Activated effector memory CD4-positive, alpha-beta T cell treated with anti-CD3 and anti-CD28 coated beads, Interleukin-2, amount 50 U/mL, for 16 hours (primary cell): ENCODE measurements around the gene TRAPPC11.
"Not testable (repeated sequence)": the region's sequence is repeated elsewhere in the genome, so short reads cannot be mapped to it uniquely, and the experiment has no call there.

Experiments
- DNase-seq: peaks from one replicate; pipeline ENCODE4 v3.0.0-alpha.2; 2020

The TRAPPC11 gene

DNA sequence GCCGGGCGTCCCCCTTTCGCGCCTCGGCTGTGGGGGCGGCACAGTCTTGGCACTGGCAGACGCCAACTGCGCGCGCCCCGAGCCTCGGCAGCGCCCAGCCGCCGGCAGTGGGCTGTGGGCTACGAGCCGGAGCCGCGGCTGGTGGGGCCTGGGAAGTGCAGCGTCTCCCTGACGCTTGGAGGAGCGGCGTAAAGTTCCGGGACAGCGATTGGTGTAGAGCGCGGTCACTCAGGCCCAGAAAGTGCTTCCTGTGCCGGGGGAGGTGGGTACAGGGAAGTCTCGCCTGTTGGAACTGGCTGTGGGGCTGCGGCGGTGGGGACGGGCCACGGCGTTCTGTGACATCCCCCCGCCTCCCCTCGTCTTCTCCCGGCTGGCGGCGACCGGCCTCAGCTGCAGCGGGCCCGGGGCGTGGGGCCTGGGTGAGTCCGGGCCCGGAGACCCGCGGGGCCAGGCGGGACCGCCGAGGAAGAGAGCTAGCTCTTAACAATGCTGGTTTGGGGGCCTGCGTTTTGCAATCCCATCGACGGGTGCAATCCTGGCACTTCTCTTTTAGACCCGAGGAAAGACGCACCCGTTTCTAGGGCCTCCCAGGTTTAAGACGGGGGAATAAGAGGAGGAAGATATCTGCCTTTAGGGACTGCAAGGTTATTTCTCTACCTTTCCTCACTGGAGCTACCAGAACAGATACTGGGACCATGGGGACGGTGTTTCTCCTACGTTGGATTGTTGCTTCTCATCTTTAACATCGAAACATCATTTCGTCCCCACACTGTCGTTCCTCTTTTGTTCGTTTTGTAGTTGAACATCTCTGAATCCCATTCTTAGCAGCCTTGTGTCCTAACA is at the start of gene TRAPPC11, which contains the start of gene RWDD4:
TRAPPC11 (plus strand) TSS at position 265 of the 843 bp plus-strand sequence. CDS start 4,575 bp downstream, outside the sequence.
RWDD4 (minus strand) TSS at position 157 of the 843 bp plus-strand sequence. CDS start 233 bp downstream, outside the sequence.
- DNase-seq, result peak; percentile 98

- no peak for DNase-seq
These were observed 49.1 kb upstream of the TRAPPC11 start for GRCh38 chr4:183610033-183610432.

DNA sequence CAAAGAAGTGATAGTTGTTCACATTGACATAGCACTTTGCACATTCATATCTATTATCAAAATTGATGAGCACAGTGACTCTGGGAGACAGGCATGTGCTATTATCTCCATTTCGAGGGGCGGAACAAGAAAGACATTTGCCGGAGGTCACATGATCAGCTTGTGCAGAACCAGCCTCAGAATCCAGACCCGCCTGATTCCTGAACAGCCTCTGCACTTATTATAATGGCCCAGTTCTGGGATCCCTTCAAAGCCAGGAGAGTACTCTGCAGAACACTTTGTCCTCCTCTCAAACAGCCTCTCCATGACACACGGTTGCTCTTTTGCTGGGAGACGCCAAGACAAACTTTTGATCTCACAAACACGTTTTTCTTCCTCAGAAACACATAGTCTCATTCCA is 48.5 kb upstream of the TRAPPC11 start:
- no peak for DNase-seq

DNA sequence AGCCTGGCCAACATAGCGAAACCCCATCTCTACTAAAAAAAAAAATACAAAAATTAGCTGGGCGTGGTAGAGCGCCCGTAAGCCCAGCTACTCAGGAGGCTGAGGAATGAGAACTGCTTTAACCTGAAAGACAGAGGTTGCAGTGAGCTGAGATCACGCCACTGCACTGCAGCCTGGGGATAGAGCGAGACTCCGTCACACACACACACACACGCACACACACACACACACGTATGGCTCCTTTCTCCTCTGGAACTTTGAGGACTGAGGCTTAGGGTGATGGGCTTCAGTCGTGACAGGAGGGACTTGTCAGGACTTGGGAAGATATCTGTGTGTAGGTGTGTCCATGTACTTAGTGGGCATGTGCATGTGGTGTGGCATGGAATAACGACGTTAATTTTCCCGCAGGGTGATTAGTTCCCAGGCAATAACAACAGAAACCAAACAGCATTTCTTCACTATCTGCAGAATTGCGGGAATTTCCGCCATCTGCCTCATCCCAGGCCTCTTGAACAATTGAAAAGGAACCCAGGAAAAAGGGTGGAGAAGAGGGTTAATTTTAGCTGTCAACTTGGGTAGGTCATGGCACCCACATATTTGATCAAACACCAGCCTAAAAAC is 47.8 kb upstream of the TRAPPC11 start:
- no peak for DNase-seq

GRCh38 chr4:183612329-183613250 is 46.5 kb upstream of the TRAPPC11 start:
- DNase-seq, result no peak

- no peak for DNase-seq
These were observed 42.0 kb upstream of the TRAPPC11 start for GRCh38 chr4:183617075-183617474.

GRCh38 chr4:183618681-183619080 is 40.4 kb upstream of the TRAPPC11 start:
- no peak for DNase-seq

GRCh38 chr4:183620421-183620820 is 38.7 kb upstream of the TRAPPC11 start:
- no peak for DNase-seq

GRCh38 chr4:183621875-183622274 is 37.2 kb upstream of the TRAPPC11 start:
- no peak for DNase-seq

- no peak for DNase-seq
These were observed 34.5 kb upstream of the TRAPPC11 start for GRCh38 chr4:183624548-183624947.

GRCh38 chr4:183626168-183626567 is 32.9 kb upstream of the TRAPPC11 start:
- no peak for DNase-seq

DNA sequence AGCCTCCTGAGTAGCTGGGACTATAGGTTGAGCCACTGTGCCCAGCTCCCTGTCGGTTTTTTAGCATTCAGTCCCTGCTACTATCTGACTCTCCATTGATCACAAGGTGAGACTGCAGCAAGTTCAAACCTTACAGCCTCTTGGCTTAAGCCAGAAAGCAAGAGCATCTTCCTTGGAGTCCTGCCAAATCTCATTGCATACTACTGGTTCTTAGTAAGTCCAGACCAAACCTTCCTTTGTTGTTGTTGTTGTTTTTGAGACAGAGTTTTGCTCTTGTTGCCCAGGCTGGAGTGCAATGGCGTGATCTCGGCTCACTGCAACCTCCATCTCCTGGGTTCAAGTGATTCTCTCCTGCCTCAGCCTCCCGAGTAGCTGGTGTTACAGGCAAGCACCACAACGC is 31.8 kb upstream of the TRAPPC11 start:
- DNase-seq, result not testable (repeated sequence)

DNA sequence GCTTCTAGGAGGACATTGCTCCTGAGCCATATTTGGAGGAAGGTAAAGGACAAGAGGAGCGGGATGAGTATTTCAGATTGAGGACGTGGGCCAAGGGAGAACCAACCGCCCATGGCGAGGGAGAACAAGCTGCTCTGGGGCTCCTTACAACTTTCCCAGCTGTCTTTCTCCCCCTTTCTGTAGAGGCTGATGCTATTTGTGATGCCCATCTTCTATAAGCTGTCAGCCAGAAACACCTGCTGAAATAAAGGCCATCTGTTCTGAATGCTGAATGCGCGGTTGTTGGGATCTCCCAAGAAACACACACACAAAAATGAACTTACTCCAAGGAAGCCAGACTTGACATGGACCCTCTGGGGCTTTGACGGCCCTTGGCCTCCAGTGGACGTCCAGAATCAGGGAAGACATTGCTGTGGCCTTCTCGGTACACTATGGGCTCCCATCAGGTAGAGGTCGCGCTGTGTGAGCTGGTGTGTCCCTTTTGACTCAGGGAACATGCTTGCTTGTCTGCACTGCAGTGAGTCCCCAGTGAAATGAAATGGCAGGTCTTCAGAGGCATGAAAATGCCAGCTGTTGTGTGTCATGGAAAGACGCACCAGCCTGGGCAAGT is 31.0 kb upstream of the TRAPPC11 start:
- no peak for DNase-seq

DNA sequence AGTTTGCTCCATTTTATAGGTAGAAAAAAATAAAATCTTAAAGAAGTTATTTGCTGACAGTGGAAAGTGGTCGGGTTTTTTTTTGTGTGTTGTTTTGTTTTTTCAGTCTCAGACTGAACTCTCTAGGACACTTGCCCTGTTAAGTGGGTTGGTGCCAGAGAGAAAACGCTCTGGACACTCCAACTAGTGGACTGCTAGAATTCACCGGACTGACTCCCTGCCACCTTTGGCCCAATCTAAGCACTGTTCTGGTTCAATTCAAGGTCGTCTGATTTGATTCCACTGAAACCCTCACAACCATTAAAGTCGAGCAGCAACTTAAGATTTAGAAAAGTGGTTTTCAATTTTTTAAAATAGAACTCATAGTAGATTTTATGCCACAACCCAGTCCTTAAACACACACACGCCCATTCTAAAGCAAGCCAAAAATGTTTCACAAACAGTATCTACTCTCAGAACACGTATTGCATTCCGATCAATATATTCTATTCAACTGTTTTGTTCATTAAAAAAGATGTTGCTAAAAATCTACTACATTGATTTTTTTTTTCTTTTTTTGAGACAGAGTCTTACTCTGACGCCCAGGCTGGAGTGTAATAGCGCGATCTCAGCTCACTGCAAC is 27.4 kb upstream of the TRAPPC11 start:
- no peak for DNase-seq

- DNase-seq, result no peak
These were observed 26.4 kb upstream of the TRAPPC11 start for GRCh38 chr4:183632689-183633088.

DNA sequence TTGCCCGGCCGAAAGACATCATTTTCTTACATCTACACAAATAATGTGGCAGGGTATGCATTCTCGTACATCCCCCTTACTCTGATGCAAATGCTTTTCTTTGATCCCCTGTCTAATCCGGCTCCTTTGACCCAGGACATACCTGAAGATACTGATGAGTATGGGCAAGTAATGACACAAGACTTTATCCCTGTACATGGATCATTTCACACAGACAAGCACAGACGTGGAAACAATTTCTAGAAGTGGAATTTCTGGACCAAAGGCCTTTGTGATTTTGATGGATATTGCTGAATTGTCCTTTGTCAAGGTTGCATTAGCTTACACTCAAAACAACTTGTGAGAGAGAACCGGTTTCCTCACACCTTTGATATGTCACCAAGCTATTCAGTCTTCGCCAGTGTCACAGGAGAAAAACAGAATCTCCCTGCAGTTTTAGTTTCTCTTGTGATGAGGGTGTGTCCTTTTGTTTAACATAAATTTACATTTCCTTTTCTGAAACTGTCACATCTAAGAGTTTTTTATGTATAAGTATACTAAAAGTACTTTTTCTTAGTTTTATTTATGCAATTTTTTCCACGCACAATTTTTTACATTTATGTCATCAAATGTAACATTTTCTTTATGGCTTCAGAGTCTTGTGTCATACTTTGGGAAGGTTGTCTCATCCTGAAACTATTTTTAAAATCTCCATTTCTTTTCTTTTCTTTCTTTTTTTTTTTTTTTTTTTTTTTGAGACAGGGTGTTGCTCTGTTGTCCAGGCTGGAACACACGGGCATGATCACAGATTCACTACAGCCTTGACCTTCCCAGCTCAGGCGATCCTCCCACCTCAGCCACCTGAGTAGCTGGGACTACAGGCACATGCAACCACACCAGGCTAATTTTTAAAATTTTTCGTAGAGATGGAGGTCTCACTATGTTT is 25.4 kb upstream of the TRAPPC11 start:
- no peak for DNase-seq

DNA sequence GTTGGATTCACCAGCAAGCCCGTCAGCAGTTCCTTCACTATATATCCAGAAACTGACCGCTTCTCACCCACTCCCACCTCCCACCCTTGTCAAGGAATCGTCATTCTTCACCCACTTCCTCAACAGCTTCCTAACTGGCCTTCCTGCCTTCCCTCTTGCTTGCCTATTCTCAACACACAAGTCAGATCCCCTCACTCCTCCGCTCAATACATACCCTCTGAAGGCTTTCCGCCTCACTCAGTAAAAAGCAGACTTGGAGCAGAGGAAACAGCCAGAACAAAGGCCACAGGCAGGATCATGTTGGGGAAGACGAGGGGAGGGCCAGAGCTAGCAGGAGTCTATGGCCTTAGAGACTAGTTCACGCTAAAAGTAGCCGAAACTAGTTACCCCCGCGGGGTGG is 23.8 kb upstream of the TRAPPC11 start:
- DNase-seq, result no peak

- DNase-seq, result no peak
These were observed 23.4 kb upstream of the TRAPPC11 start for GRCh38 chr4:183635741-183636140.

DNA sequence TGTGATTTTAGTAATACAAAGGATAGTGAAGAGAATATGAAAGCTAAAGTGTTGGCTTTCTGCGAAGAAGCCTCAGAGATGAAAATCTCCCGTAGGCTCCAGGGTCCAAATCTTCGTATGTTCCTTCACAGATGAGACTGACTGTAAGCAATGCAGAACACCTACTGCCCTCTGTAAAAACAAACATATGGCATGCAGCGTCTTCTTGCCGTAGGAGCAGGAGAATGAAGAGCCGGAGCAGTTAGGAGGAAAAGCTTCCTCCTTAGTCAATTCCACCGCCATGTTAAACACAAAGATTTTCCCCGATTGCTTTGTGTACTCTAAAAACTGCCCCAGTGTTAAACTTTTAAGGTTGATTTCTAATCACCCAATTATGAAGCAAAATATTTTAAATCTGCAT is 22.6 kb upstream of the TRAPPC11 start:
- DNase-seq, result no peak

DNA sequence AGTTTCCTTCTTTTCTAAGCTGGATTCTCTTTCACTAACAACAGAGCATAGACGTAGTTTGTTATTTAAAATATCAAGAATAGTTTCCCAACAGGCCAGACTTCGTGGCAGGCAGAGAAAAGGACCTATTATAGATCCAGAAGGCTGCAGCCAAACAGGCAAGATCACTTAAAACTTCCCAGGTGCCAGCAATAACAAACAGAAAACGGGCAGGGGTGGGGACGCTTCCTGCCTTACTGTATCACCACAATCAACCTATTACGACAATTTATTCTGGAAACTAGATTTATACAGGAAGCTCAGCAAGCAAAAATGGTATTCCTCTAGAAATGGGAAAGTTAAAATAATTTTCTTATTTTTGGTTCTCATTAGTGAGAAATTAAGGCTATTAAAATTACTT is 22.2 kb upstream of the TRAPPC11 start:
- no peak for DNase-seq

- DNase-seq, result no peak
These were observed 21.6 kb upstream of the TRAPPC11 start for GRCh38 chr4:183637461-183637860.
